ENCODE data around the gene COL18A1.

- TF ChIP-seq CTCF (IDR thresholded peaks at IDR 0.05) (no peak), ZC3H11A (IDR thresholded peaks at IDR 0.05) (no peak), GATA3 (IDR thresholded peaks at IDR 0.05; ENCODE audit: borderline replicate concordance) (no peak), ESRRA (IDR thresholded peaks at IDR 0.05; ENCODE audit: borderline replicate concordance, low read length) (no peak), EP300 (IDR thresholded peaks at IDR 0.05) (no peak)
Measured at GRCh38 chr21:45499201-45499750, 94.3 kb downstream of the COL18A1 start.

All from A549 (cell line).